GM23338 (cell line): ENCODE measurements around the gene CHST11. TPM values are rescaled to one million over a fixed set of nuclear protein-coding genes. Genes with fewer than 3 reads are reported as not detected.

Source experiments
- ATAC-seq: fragments of 200-7000 bp; cut with Tn5 transposase; 3 replicates; pipeline ENCODE4 v1.9.1; 2020
- DNase-seq: peaks from one replicate; pipeline ENCODE4 v3.0.0-alpha.2; 2015; ENCODE audit warnings: low spot score
- H2AFZ ChIP-seq: fragments of 200-600 bp; sonication (generic); 2 replicates; pipeline ENCODE4 v1.8.0; 2016; ENCODE audit warnings: antibody characterized with exemption, mild to moderate bottlenecking, moderate library complexity
- H3F3A ChIP-seq: fragments of 200-600 bp; sonication (generic); replicated peaks from 2 replicates; pipeline ENCODE4 v1.8.0; 2017; ENCODE audit warnings: antibody characterized with exemption, mixed run types, low read depth
- H3K27ac ChIP-seq: fragments of 200-600 bp; sonication (generic); 2 replicates; pipeline ENCODE4 v1.6.1; 2016; ENCODE audit warnings: low read depth
- H3K27me3 ChIP-seq: fragments of 200-600 bp; sonication (generic); 2 replicates; pipeline ENCODE4 v1.8.0; 2016; ENCODE audit warnings: mild to moderate bottlenecking, mixed run types, moderate library complexity; ENCODE audit not compliant: insufficient read depth
- H3K36me3 ChIP-seq: fragments of 200-600 bp; sonication (generic); 2 replicates; pipeline ENCODE4 v1.8.0; 2016; ENCODE audit warnings: mild to moderate bottlenecking; ENCODE audit not compliant: insufficient read depth
- H3K4me1 ChIP-seq: fragments of 200-600 bp; sonication (generic); 2 replicates; pipeline ENCODE4 v1.8.0; 2016; ENCODE audit warnings: mild to moderate bottlenecking, moderate library complexity; ENCODE audit not compliant: insufficient read depth
- H3K4me2 ChIP-seq: fragments of 200-600 bp; sonication (generic); 2 replicates; pipeline ENCODE4 v1.7.1; 2017; ENCODE audit warnings: mixed run types
- H3K4me3 ChIP-seq: fragments of 200-600 bp; sonication (generic); 2 replicates; pipeline ENCODE4 v1.6.1; 2016; ENCODE audit warnings: mixed run types
- H3K79me2 ChIP-seq: fragments of 200-600 bp; sonication (generic); replicated peaks from 2 replicates; pipeline ENCODE4 v1.8.0; 2017; ENCODE audit warnings: mild to moderate bottlenecking; ENCODE audit not compliant: insufficient read depth
- H3K9me2 ChIP-seq: fragments of 200-600 bp; sonication (generic); 2 replicates; pipeline ENCODE4 v1.8.0; 2017; ENCODE audit not compliant: insufficient read depth
- H4K20me1 ChIP-seq: fragments of 200-600 bp; sonication (generic); replicated peaks from 2 replicates; pipeline ENCODE4 v1.8.0; 2017; ENCODE audit warnings: mild to moderate bottlenecking; ENCODE audit not compliant: insufficient read depth
- H3K27ac Mint-ChIP-seq: 2 replicates; pipeline ENCODE4 v1.8.0; 2020; ENCODE audit warnings: inconsistent platforms, mild to moderate bottlenecking, moderate library complexity, mixed read lengths
- H3K27me3 Mint-ChIP-seq: 3 replicates; pipeline ENCODE4 v1.8.0; 2022; ENCODE audit warnings: low read depth, mild to moderate bottlenecking, moderate library complexity, mixed read lengths, inconsistent platforms; ENCODE audit not compliant: insufficient read depth, poor library complexity
- H3K36me3 Mint-ChIP-seq: 3 replicates; pipeline ENCODE4 v1.8.0; 2021; ENCODE audit warnings: low read depth, mild to moderate bottlenecking, inconsistent platforms, moderate library complexity, mixed read lengths
- H3K4me1 Mint-ChIP-seq: 3 replicates; pipeline ENCODE4 v1.8.0; 2020; ENCODE audit warnings: mild to moderate bottlenecking, inconsistent platforms, mixed read lengths
- H3K4me3 Mint-ChIP-seq: 3 replicates; pipeline ENCODE4 v1.8.0; 2021; ENCODE audit warnings: moderate library complexity, mild to moderate bottlenecking, inconsistent platforms, mixed read lengths
- H3K9me3 Mint-ChIP-seq: 3 replicates; pipeline ENCODE4 v1.8.0; 2020; ENCODE audit warnings: moderate library complexity, mild to moderate bottlenecking, inconsistent platforms, mixed read lengths
- CREB1 ChIP-seq: fragments of 250-450 bp; sonication (Bioruptor Pico); IDR thresholded peaks from 2 replicates; pipeline ENCODE4 v1.5.0; 2020; ENCODE audit warnings: low read depth, mild to moderate bottlenecking, moderate library complexity
- ETS1 ChIP-seq: IDR thresholded peaks from 2 replicates; pipeline ENCODE4 v1.6.1; 2016; ENCODE audit warnings: antibody characterized with exemption
- EZH2 ChIP-seq: fragments of 200-600 bp; sonication (generic); IDR thresholded peaks from one replicate; pipeline ENCODE4 v1.8.0; 2017; ENCODE audit warnings: antibody characterized with exemption, mild to moderate bottlenecking, low read depth; ENCODE audit not compliant: unreplicated experiment
- EZH2phosphoT487 ChIP-seq: fragments of 200-600 bp; sonication (generic); IDR thresholded peaks from one replicate; pipeline ENCODE4 v1.8.1; 2018; ENCODE audit warnings: antibody characterized with exemption; ENCODE audit not compliant: unreplicated experiment
- JUNB ChIP-seq: IDR thresholded peaks from one replicate; pipeline ENCODE4 v1.6.1; 2016; ENCODE audit warnings: antibody characterized with exemption; ENCODE audit not compliant: unreplicated experiment
- NANOG ChIP-seq: IDR thresholded peaks from 2 replicates; pipeline ENCODE4 v1.6.1; 2016; ENCODE audit warnings: antibody characterized with exemption, borderline replicate concordance
- POLR2AphosphoS5 ChIP-seq: IDR thresholded peaks from 2 replicates; pipeline ENCODE4 v1.6.1; 2016; ENCODE audit warnings: antibody characterized with exemption, low read depth
- REST ChIP-seq: IDR thresholded peaks from one replicate; pipeline ENCODE4 v1.6.1; 2018; ENCODE audit warnings: antibody characterized with exemption; ENCODE audit not compliant: unreplicated experiment
- STAT1 ChIP-seq: IDR thresholded peaks from one replicate; pipeline ENCODE4 v1.6.1; 2016; ENCODE audit warnings: antibody characterized with exemption; ENCODE audit not compliant: unreplicated experiment
- ZNF114 ChIP-seq: fragments of 250-450 bp; sonication (Bioruptor Pico); IDR thresholded peaks from 2 replicates; pipeline ENCODE4 v1.5.0; 2020; ENCODE audit warnings: mild to moderate bottlenecking, moderate library complexity
- ZNF331 ChIP-seq: fragments of 250-450 bp; sonication (Bioruptor Pico); IDR thresholded peaks from 2 replicates; pipeline ENCODE4 v1.5.0; 2020; ENCODE audit warnings: low read depth, mild to moderate bottlenecking, moderate library complexity
- ZNF462 ChIP-seq: fragments of 250-450 bp; sonication (Bioruptor Pico); IDR thresholded peaks from 2 replicates; pipeline ENCODE4 v1.5.0; 2020; ENCODE audit warnings: mild to moderate bottlenecking, moderate library complexity
- polyA plus RNA-seq: library from polyadenylated mRNA; unstranded; fragments of >200 nt; fragmentation: Nextera tagmentation; extraction: Ambion mirVana; gene quantifications from 2 replicates; pipeline ENCODE4 v1.2.1, GENCODE V29; 2016
- total RNA-seq: library from RNA; depleted of rRNA; stranded (reverse); fragments of >200 nt; shearing (Covaris generic); gene quantifications from 2 replicates; pipeline ENCODE4 v1.2.3, GENCODE V29; 2014
- TF ChIP-seq, protein P1 (sequence below), 2 experiments: fragments of 200-600 bp in 1 of 2; sonication (generic) in 1 of 2; conservative IDR thresholded peaks; 2 replicates each; pipeline versions ENCODE4 v1.5.1 to v1.6.1; 2016 to 2017; ENCODE audit warnings: antibody characterized with exemption in 2 of 2, low read depth in 2 of 2, mild to moderate bottlenecking in 2 of 2, moderate library complexity in 1 of 2

CHST11 gene
- total and polyA plus RNA-seq, 2 experiments from 2014 or later, result 7.7 to 25.7 TPM

DNA sequence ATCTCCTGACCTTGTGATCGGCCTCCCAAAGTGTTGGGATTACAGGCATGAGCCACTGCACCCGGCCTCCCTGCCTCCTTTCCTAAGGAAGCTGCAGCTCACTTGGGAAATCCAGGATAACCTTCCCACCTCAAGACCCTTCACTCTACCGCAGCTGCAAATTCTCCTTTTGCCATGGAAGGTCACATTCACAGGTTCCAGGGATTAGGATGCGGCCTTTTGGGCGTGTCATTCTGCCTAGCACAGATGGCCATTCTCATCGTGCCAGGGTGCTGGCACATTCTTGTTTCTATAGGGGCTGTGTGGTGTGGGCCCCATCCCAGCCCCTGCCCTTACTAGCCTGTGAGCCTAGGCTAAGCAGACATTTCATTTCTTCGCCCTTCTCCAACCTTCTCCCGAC is 219.9 kb downstream of the CHST11 start:
- no peak overlapping the region for H2AFZ ChIP-seq
- H3K4me1 Mint-ChIP-seq, result peaks cover 23% of the 10 kb centered on the region

More for the DNA sequence above, 219.9 kb downstream of the CHST11 start:
- no peak overlapping the region for H3K4me3 ChIP-seq
- H3K79me2 ChIP-seq, result no peaks in the 10 kb centered on the region
- no peak overlapping the region for H3K27ac ChIP-seq
- Mint-ChIP-seq H3K9me3 (no peaks in the 10 kb centered on the region), H3K36me3 (no peaks in the 10 kb centered on the region; the same call in 2 of the 3 replicates), H3K4me3 (no peak overlapping the region), H3K27ac (no peak overlapping the region), H3K27me3 (peaks cover 2% of the 10 kb centered on the region)
- no peaks in the 10 kb centered on the region for H3K27me3 ChIP-seq
- DNase-seq, result no peak
- no peaks in the 10 kb centered on the region for H3K9me2 ChIP-seq
- TF ChIP-seq EZH2 (no peak), STAT1 (no peak), ZNF331 (CRISPR knock-in tag) (no peak), ETS1 (no peak), ZNF114 (CRISPR knock-in tag) (no peak), REST (no peak), EZH2phosphoT487 (no peak), POLR2AphosphoS5 (no peak), CREB1 (CRISPR knock-in tag) (no peak), ZNF462 (no peak), NANOG (no peak), JUNB (no peak)
- TF ChIP-seq, protein P1, sequence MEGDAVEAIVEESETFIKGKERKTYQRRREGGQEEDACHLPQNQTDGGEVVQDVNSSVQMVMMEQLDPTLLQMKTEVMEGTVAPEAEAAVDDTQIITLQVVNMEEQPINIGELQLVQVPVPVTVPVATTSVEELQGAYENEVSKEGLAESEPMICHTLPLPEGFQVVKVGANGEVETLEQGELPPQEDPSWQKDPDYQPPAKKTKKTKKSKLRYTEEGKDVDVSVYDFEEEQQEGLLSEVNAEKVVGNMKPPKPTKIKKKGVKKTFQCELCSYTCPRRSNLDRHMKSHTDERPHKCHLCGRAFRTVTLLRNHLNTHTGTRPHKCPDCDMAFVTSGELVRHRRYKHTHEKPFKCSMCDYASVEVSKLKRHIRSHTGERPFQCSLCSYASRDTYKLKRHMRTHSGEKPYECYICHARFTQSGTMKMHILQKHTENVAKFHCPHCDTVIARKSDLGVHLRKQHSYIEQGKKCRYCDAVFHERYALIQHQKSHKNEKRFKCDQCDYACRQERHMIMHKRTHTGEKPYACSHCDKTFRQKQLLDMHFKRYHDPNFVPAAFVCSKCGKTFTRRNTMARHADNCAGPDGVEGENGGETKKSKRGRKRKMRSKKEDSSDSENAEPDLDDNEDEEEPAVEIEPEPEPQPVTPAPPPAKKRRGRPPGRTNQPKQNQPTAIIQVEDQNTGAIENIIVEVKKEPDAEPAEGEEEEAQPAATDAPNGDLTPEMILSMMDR (conservative IDR thresholded peaks at IDR 0.05; ENCODE audit: low read depth in 2 of 2), result no peak
- H4K20me1 ChIP-seq, result no peaks in the 10 kb centered on the region
- peaks cover 14% of the 10 kb centered on the region for H3K4me1 ChIP-seq
- ATAC-seq, result no peak
- no peaks in the 10 kb centered on the region for H3F3A ChIP-seq
- H3K4me2 ChIP-seq, result no peak overlapping the region
- no peaks in the 10 kb centered on the region for H3K36me3 ChIP-seq
